NCI-H345 (cell line): Measurements from ENCODE around the gene ZNF14.
"Not testable (repeated sequence)": the region's sequence is repeated elsewhere in the genome, so short reads cannot be mapped to it uniquely, and the experiment has no call there.

Experiments
- DNase-seq: peaks from one replicate; lab custom pipeline; 2025; lab: John Stamatoyannopoulos, UW

The ZNF14 gene

DNA sequence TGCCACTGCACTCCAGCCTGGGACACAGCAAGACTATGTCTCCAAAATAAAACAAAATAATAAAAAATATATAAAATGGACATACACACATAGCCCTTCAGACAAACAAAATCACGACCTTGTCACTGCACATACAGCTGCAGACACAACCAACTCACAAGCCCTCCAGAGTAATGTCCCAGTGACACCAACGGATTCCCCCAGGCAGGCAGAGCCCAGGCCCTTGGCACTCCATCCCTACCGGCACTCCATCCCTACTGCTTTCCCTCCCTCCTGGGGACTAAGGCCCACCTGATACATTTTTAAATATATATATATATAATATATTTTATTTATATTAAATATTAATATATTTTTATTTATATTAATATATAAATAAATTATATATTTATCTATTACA lies 45.8 kb downstream of the ZNF14 start:
- DNase-seq: no peak

DNA sequence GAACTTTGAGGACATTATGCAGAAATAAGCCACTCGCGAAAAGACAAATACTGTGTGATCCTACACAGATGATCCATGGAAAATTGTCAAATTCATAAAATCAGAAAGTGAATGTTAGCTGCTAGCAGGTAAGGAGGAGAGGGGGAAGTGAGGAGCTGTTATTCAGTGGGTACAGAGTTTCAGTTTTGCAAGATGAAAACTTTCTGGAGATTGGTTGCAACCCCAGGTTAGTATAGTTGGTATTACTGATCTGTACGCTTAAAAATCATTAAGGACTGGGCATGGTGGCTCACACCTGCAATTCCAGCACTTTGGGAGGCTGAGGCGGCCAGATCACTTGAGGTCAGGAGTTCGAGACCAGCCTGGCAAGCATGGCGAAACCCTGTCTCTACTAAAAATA lies 46.3 kb downstream of the ZNF14 start:
- no peak for DNase-seq

DNA sequence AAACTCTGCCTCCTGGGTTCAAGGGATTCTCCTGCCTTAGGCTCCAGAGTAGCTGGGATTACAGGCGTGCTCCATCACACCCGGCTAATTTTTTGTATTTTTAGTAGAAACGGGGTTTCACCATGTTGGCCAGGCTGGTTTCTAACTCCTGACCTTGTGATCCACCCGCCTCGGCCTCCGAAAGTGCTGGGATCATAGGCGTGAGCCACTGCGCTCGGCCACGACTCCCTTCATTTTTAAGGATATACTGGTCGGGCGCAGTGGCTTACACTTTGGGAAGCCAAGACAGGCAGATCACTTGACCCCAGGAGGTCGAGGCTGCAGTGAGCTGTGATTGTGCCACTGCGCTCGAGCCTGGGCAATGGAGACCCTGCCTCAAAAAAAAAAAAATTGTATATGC lies 46.8 kb downstream of the ZNF14 start:
- not testable (repeated sequence) for DNase-seq

DNA sequence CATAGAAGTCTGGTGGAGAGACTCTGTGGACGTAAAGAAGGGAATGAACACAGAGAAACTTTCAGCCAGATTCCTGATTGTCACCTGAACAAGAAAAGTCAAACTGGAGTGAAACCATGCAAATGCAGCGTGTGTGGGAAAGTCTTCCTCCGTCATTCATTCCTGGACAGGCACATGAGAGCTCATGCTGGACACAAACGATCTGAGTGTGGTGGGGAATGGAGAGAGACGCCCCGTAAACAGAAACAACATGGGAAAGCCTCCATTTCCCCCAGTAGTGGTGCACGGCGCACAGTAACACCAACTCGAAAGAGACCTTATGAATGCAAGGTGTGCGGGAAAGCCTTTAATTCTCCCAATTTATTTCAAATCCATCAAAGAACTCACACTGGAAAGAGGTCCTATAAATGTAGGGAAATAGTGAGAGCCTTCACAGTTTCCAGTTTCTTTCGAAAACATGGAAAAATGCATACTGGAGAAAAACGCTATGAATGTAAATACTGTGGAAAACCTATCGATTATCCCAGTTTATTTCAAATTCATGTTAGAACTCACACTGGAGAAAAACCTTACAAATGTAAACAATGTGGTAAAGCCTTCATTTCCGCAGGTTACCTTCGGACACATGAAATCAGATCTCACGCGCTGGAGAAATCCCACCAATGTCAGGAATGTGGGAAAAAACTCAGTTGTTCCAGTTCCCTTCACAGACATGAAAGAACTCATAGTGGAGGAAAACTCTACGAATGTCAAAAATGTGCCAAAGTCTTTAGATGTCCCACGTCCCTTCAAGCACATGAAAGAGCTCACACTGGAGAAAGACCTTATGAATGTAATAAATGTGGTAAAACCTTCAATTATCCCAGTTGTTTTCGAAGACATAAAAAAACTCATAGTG lies 53.5 kb downstream of the ZNF14 start:
- DNase-seq: no peak

DNA sequence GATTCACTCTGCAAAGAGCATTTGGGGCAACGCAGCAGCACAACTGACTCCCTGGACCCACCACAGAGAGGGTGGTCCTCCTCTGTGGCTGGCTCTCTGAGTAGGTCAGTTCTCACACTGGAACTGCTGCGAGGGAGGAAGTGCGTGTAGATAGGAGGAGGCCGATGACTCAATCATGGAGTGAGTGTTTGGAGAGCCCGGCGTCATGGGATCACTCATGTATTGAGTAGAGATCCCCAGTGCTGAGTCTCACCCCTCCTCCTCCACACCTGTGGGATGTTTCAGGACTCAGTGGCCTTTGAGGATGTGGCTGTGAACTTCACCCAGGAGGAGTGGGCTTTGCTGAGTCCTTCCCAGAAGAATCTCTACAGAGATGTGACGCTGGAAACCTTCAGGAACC lies 55.3 kb downstream of the ZNF14 start:
- no peak for DNase-seq

DNA sequence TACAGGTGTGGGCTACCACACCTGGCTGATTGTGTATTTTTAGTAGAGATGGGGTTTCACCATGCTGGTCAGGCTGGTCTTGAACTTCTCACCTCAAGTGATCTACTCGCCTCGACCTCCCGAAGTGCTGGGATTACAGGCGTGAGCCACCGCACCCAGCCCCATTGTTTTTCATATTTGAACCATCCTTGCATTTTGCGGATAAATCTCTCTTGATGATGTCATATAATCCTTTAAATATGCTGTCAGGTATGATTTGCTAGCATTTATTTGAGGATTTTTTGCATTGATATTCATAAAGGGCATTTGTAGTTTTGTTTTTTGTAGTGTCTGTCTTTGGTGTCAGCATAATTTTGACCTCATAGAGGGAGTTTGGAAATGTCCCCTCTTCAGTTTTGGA lies 58.6 kb downstream of the ZNF14 start:
- no peak for DNase-seq

DNA sequence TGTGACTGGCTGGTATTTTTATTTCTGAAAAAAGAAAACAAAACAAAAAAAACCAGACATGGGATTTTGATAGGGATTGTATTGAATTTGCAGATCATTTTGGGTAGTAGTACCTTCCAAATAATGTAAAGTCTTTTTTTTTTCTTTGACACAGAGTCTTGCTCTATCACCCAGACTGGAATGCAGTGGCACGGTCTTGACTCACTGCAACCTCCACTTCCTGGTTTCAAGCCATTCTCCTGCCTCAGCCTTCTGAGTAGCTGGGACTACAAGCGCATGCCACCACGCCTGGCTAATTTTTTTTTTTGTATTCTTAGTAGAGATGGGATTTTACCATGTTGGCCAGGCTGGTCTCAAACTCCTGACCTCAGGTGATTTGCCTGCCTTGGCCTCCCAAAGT lies 60.1 kb downstream of the ZNF14 start:
- no peak for DNase-seq

DNA sequence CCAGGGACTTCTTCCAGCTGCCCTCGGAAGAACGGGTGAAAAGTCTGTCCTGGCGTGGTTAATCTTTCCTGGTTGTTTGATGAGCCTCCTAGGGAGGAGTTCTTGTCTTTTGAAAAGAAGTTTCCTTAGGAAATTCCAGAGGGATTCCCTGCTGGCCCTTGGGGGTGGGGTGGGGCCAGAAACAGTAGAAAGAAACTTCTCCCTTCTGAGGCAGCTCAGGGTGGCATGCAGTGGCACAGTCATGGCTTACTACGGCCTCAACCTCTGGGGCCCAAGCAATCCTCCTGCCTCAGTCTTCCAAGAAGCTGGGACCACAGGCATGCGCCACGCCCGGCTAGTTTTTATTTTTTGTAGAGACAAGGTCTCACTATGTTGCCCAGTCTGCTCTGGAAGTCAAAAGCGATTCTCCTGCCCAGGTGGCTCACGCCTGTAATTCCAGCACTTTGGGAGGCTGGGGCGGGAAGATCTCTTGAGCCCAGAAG lies 62.8 kb downstream of the ZNF14 start:
- DNase-seq: no peak

DNA sequence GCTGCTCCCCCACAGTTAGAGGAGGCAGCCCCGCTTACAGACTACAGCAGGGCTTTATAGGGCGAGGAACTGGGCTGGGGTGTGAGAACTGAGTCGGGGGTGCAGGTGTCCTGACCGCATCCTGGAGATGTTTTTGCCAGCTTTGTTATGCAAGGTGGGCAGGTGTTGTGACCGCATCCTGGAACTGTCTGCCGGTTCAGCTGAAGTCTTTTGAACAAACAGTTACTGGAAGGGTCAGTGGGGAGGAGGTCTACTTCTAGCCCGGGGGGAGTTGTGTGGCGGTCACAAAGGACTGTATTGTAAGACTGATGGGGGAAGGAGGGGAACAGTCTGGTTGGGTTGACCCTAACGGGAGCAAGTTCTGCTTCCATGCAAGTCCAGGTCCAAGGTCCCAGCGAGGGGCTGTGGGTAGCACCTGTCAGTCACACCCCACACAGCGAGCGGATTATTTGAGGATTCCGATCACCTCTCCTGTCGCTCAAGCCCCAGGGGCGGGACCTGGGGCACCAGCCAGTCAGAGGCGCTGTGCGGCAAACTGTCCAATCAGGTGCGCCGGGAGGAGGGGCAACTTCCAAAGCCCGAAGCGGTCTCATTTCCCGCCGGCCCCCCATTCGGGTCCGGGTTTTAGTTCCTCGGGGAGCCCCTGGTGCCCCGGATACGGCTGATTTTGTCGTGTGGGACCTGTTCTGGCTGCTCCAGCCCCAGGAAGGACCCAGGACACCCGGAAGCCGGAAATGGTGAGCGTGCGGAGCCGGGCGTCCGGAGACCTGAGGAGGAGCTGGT lies 64.5 kb downstream of the ZNF14 start, which contains the start of gene ZNF101:
Gene ZNF101, plus strand, starts transcription at position 610 of the 783 bp plus-strand sequence. Its CDS starts 125 bp downstream, at position 735.
- DNase-seq: peak; percentile 91

DNA sequence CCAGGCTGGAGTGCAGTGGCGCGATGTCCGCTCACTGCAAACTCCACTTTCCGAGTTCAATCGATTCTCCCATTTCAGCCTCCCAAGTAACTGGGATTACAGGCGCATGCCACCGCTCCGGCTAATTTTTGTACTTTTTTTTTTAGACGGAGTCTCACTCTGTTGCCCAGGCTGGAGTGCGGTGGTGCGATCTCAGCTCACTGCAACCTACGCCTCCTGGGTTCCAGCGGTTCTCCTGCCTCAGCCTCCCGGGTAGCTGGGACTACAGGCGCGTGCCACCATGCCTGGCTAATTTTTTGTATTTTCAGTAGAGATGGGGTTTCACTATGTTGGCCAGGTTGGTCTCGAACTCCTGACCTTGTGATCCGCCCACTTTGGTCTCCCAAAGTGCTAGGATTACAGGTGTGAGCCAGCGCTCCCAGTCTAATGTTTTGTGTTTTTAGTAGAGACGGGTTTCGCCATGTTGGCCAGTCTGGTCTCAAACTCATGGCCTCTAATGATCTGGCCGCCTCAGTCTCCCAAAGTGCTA lies 67.4 kb downstream of the ZNF14 start:
- DNase-seq: not testable (repeated sequence)

DNA sequence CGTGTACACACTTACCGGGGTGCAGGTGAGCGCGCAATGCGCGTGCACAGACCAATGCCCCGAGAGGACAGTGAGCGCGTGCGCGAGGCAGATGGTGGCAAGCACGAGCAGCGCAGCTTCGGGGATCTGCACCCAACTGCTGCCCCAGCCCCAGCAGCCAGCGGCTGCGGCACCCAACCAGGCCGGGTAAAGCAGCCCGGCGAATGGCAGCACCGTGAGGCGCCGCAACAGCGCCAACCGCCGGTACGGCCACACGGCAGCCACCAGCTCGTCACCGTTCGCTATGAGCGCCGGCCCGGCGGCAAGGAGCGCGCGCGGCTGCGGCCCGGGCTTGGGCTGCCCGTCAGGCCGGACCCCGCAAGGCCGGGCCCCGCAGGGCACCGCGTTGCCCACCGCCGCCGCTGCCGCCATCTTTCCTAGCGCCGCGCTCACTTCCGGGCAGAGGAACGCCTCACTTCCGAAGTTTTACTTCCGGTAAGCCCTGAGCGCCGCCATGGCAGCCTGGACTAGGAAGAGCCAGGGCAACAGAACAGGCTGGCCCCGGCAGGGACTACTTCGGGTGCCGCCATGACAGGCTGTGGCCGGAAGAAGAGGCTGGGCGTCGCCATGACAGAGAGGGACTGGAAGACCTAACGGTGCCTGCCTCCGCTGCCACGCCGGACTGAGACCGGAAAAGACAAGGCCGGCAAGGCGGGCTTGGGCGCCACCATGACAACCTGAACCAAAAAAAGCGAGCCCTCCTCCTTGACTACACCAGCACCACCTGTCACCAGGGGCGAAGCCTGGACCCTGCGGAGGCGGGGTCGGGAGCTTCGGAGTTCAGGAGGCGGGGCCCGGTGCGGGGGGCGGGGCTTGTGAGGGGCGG lies 69.4 kb downstream of the ZNF14 start, which contains the start of gene ATP13A1:
Gene ATP13A1, minus strand, starts transcription at position 421 of the 865 bp plus-strand sequence. Its CDS starts 10 bp downstream, at position 411.
- peak; percentile 94 for DNase-seq

DNA sequence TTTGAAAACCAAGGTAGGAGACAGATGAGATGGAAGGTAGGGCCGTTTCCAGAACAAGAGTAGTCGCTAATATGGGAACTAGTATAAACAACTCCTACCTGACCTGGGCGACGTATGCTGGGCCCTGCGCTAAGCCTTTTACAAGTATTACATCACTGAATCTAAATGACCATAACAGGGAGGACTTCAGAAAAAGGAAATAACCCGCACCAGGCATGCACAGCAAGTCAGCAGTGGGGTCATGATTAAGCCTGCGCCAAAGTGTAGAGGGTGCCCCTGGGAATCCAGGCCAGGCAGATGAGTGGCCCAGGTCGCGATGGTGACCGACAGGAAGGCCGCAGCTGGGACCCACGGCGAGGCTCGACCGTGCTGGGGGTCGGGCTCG lies 70.0 kb downstream of the ZNF14 start:
- DNase-seq: no peak

DNA sequence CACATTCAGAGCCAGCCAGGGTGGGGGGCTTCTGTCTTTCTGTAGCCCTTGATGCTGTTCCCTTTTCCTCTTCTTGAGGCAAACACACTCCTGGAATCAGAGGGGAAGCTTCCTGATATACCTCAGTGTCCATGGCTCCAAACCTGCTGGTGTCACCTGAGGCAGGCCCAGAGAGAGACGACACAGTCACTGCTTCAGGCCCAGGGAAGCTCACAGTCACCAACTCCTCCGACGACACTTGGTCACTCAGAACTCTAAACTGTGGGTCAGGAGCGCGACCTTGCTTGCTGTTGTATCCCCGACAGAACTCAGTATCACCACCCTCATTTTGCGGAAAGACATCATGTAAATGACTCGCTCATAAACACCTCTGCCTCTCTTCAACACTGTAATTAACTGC lies 70.6 kb downstream of the ZNF14 start:
- no peak for DNase-seq

DNA sequence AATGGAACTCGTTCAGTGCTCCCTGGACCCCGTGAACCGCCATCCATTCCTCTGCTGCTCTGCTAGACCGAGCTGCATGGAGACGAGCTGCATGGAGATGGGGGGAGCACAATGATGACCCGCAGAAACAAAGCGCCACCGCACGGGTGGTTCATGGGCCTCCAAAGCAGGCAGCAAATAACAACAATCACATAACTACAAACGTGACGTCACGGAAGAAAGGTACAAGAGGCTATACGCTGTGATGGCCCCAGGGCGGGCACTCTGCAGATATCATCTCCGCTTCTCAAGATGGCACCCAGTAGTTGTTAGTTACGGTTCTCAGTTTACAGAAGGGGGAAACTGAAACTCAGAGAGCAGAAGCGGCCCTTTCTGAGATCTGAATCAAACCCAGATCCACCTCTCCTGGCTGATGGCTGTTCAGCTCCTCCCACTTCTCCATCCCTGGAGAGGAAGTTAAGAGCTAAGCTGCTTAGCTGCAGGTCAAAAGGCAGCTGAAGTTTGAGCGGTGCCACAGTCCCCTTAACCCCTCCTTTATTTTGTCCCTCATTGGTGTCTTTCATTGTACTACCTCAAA lies 71.1 kb downstream of the ZNF14 start:
- DNase-seq: no peak

DNA sequence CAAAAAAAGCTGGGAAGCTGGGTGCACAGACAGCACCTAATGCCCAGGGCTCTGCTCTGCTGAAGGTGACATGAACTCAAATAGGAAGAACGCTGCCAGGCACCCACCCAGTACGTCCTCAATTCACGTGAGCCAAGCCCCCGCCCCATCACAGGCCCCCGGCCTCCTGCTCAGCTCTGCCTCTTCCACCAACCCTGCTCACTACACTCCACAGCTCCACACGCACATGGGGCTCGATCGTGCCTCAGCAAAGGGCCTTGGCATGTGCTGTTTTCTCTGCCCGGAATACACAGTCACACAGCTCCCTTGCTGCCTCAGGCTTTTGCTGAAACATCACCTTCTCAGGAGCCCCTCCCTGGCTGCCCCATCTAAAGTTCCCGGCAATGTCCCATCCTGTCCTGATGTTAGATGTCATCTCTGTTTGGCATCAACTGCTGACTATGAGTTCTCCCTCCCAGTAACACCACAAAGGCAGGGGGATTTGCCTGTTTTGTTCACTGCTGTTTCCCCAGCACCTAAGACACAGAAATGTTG lies 71.7 kb downstream of the ZNF14 start:
- no peak for DNase-seq
